Ecto neural progenitor cell (in vitro differentiated cells): Measurements from ENCODE around the gene RGS9.
"Not testable (repeated sequence)": the region's sequence is repeated elsewhere in the genome, so short reads cannot be mapped to it uniquely, and the experiment has no call there.

Experiments used
- DNase-seq: peaks from one replicate; pipeline ENCODE4 v3.0.0-alpha.2; 2018; ENCODE audit warnings: low spot score

RGS9 gene

DNA sequence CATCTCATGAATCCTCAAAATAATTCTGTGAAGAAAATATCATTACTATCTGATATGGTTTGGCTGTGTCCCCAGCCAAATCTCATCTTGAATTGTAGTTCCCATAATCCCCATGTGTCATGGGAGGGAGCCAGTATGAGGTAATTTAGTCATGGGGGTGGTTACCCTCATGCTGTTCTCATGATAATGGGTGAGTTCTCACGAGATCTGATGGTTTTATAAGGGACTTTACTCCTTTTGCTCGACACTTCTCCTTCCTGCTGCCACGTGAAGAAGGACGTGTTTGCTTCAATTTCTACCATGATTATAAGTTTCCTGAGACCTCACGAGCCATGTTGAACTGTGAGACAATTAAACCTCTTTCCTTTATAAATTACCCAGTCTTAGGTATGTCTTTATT, 20.7 kb upstream of the RGS9 start:
- not testable (repeated sequence) for DNase-seq

DNA sequence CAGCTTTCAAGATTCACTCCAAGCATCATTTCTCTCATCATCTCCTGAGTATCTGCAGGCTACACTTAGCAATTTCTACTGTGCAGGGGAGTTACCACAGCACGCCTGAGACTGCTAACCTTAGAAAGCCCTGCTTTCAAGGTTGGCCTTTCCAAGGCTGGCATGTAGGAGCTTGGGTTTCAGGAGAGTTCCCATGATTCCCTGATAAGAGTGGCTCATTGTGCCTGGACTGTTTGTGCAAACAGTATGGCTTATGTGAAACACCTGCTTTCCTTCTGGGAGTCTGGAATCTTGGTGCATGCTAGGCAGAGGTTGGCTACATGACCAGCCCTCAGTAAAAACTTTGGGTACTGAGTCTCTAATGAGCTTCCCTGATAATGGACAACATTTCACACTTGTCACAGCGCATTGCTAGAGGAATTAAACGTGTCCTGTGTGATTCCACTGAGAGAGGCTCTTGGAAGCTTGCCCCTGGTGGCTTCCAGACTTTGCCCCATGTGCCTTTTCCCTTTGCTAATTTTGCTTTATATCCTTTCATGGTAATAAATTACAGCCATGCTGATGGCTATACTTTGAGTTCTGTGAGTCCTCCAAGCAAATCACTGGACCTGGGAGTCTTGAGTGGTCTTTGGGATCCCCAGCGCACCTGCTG, 19.7 kb upstream of the RGS9 start:
- no peak for DNase-seq

DNA sequence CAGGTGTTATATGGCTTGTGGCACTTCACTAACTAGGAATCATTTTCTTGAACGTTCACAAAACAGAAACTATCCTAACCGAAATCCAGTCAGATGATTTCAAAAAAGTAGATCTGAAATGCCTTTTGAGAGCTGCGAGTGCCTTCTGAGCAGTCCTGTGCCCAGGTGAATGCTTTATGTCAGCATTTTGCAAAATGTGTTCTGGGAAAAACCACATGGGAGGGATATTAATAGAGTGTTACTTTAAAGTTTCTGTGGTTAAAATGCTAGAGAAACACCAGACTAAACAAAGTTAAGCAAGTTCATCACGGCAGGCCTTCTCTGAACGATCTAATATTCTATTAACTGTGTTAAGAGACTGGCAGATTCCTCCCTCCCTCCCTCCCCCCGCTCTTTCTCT, 15.8 kb upstream of the RGS9 start:
- DNase-seq: no peak

DNA sequence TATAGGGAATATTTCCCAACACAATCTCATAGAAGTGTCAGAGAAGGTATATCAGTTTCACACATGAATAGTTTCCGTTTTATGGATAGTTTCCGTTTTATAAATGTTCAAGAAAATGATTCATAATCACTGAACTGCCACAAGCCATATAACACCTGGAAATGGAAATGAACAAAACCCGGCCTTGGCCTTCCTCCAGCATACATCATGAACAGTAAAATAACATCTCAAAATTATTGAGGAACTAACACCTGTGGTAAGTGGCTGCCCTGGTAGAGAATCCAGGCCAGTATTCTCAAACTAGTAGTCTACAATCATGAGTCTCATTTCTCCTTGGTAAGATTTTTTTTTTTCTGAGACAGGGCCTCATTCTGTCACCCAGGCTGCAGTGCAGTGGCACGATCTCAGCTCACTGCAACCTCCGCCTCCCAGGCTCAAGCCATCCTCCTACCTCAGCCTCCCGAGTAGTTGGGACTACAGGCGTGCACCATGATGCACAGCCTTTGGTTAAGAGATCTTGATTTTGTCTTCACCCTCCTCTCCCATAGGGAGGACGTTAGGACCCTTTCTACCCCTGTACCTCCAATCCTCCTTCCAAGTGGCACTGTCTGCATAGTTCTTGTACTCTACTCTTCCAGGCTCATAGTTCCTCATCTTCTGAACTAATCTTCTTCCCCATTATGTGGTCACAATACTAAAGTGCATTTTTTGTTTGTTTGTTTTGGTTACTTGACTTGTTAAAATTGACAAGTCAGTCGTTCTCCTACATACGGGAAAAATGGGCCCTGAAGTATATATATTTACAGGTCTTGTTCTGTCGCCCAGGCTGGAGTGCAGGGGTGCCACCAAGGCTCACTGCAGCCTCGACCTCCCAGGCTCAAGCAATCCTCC, 15.0 kb upstream of the RGS9 start:
- no peak for DNase-seq

DNA sequence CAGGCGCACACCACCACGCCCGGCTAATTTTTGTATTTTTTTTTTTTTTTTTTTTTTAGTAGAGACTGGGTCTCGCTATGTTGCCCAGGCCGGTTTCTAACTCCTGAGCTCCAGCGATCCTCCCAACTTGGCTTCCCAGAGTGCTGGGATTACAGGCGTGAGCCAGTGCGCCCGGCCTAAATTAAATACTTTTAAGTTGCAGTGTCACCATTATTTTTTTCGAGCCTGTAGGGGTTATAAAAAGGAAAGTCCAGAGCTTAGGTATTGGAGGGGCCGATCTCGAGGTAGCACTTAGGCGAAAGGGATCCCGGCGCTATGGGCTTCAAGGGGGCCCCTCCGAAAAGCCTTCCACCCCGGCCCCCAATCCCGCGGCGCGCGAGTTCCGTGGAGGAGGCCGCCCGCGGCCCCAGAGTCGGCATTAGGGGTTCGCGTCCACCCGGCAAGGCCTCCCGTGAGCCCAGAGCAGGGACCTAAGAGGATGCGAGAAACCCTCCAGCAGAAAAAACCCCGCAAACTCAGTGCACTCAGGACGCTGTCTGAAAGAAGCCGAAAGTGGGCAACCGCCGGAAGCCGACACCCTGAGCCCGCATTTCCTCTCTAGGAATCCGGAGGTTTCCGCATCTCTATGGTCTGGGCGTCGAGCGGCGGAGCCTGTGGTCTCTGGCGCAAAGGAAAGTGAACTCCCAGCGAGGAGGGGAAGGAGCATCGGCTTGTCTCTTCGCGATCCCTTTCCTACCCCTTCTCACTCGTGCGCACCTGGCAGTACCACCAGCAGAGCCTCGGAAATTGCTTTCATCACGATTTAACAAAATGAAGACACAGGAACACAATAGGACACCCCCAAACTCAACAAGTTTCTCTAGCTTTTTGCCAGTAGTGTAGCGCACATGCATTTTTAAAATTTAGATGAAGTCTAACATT, 14.1 kb upstream of the RGS9 start:
- DNase-seq: peak; percentile 94

DNA sequence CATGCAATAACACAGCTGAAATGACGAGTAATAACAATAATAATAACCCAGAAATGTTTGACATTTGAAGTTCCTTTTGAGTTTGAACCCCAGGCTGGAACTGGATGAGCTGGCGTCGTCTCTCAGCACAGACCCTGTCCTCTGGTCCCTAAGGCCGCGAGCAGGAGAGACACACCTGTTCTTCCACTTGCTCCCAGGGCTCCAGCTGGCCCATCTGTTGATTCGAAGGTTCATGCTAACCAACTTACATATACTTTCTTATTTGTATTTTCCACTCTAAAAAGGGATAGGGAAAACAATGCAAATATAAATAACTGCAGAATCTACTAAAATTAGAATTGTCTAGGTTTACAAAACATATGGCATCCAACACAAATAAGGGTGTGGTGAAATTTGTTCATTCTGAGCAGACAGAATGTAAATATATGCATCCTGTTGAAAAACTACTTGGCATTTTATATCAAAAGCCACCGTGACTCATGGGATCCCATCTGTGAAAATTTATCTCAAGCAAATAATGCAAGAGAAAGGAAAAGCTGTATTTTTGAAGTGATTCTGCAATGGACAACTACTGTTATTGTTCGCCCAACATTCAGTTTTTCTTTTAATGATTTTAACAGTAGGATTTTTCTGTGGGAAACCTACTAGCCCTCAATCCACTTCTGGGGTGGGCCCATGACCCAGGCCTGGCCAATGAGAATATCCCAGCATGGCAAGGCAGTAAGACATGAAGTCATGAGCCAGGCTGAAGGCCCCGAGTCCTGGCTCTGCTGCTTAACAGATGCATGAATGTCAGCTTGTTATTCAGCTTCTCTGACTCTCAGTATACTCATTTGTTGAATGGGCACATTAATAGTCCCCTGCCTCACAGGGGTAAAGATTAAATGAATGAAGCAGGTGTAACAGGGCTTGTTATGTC, 13.2 kb upstream of the RGS9 start:
- no peak for DNase-seq

DNA sequence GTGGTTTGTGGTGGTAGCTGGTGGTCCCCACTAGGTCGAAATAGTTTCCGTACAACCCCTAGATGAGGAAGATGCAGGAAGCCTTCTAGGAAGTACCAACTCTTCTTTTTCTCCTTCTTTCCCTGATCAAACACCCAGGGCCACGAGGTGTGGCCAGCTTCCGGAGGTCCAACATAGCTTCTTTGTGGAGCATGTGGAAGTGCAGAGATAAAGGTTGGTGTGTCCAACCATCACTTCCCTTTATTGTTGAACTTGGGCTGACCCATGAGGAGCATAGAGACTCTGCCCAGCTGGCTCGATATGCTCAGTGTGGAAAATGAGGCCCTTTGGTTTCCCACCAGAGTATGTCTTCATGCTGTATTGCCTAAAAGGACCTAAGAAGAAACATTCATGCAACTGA, 6.3 kb upstream of the RGS9 start:
- DNase-seq: no peak

DNA sequence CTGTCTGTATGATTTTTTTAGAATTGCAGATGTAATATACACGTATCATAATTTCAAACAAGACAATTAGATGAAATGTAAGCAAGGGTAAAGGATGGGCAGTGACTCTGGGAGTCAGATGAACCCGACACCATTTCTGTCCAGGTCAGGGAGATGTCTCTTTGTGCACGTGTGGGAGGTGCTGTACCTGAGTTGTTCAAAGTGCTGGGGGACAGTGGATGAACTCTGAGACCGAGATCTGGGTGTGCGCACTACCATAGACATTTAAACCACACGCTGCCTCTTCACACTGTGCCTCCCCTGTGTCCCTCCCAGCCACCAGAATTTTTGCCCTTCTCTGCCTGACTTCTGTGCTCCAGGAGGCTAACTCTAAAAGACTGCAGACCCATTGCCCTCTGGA, 5.9 kb upstream of the RGS9 start:
- DNase-seq: no peak

DNA sequence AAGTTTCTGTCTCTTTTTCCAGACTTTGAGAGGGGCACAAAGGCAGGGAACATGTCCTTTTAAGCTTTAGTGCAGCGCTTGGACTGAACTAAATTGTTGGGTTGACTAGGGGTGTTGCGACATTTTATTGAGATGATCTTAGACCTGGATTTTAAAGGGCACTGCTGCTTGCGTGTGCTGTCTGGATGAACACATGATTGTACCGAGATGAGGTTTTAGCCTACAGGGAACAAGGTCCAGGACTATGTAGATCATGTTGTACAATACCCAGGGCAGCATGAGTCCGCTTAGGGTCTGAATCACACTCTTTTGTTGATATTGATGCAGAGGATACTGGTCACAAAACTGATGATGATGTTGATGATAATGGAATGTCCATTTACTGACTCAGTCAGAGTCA, 5.2 kb upstream of the RGS9 start:
- DNase-seq: no peak

DNA sequence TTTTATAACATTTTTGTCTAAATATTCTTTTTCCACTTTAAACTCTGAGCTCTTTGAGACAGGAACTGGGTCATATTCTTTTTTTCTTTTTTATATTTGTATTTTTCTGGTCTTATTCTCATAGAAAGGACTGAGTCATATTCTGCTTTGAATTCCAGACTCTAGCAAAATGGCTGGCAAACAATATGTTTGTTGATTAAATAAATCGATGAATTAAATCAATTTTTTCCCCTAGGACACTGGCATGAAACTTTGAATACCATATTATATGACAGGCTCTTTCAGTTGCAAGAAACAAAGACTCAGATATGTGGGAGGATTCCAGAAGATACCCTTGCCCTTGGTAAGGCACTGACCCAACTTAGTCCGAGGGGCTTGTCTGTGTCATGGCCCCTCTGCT, 3.1 kb upstream of the RGS9 start:
- DNase-seq: no peak

DNA sequence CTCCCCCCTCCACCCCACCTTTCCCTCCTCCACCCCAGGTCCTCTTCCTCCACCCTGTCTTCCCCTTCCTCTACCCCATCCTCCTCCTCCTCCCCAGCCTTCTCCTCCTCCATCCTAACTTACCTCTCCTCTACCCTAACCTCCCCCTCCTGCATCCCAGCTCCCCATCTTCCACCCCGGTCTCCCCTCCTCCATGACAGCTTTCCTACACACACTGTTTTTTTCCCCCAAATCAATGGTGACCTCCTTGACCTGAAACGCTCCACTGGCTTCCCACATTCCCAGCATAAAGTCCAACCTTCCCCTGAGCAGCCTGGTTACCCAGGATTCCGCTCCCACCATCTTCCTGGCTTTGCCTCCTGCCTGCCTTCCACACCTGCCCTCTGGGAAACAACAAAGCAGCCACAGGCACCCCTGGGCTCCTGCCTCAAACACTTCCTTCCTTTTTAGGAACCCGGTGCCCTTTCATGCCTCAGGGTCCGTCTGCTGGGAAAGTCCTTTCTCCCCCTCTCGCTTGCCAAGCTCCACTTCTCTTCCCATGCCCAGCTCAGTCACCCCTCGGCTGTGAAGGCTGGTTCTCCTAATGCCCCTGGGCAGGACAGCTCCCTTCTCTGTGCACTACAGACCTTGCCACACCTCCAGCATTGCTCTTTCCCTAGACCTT, 2.1 kb downstream of the RGS9 start:
- no peak for DNase-seq

DNA sequence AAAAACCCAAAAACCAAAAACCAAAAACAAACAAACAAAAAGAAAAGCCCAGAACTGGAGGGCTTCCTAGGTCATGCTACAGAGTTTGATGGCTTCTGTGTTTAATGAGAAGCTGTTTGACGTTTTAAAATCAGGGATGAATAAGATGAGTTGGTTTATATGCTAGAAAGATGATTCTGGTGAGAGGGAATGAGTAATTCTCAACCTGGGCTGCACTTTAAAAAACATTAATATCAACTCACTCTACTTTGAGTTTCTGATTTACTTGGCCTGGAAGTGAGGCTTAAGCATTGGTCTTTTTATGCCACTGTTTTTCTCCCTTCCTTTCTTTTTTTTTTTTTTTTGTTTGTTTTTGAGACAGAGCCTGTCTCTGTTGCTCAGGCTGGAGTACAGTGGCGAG, 5.1 kb downstream of the RGS9 start:
- DNase-seq: no peak

DNA sequence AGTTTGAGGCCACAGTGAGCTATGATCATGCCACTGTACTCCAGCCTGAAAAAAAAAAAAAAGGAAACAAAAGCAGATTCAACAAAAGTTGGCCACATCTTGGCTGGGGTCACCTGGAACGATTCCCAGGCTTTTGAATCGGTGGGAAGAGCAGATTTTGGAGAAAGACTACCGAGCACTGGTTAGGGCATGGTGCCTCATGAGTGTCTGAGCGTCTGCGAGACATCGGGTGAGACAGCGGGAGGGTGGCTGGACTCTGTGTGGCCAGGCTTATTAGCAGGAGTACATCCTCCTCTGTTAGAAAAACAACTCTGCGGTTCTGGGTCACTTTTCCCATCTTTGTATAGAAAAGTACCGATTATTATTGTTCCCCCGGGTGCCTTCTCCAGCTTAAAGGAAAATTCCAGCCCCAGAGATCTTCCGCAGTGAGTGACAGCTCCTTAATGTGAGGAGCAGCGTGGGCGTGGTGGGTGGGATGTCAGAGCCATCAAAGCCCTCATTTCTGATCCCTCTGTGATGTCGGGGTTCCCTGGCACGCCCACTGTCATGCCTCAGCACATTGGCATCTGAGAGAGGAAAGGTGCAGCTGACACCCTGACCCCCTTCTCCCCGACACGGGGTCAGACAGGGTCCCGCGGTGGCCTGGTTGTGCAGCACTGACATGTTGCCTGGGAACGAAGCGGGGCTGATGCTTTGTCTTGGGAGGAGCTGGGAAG, 6.9 kb downstream of the RGS9 start:
- DNase-seq: peak; percentile 57

DNA sequence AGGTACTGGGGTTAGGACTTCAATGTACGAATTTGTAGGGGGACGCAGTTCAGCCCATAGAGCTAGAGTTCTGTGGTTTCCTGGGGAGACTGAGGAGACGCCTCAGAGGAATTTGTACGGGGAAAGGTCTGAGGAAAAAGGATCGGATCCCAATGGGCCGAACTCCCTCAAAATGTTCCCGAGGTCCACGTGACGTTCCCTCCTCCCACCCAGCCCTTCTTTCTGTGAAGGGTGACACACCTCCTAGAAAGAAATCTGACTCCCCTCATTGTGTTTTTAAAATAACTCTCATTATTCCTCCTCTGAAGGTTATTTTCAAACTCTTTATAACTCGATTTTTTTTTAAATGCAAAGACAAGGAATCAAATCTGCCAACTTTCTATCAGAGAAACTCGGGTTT, 8.6 kb downstream of the RGS9 start:
- DNase-seq: no peak

DNA sequence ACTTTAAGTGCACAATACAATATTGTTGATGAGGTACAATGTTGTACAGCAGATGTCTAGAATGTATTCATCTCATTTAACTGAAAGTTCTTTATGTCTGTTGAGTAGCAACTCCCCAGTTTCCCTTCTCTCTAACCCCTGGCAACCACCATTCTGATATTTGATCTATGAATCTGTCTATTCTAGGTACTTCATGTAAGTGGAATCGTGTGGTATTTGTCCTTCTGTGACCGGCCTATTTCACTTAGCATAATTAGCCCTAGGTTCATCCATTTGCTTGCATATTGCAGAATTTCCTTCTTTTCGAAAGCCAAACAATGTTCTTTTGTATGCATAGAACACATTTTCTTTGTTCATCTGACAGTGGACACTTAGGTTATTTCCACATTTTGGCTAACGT, 10.8 kb downstream of the RGS9 start:
- DNase-seq: no peak

DNA sequence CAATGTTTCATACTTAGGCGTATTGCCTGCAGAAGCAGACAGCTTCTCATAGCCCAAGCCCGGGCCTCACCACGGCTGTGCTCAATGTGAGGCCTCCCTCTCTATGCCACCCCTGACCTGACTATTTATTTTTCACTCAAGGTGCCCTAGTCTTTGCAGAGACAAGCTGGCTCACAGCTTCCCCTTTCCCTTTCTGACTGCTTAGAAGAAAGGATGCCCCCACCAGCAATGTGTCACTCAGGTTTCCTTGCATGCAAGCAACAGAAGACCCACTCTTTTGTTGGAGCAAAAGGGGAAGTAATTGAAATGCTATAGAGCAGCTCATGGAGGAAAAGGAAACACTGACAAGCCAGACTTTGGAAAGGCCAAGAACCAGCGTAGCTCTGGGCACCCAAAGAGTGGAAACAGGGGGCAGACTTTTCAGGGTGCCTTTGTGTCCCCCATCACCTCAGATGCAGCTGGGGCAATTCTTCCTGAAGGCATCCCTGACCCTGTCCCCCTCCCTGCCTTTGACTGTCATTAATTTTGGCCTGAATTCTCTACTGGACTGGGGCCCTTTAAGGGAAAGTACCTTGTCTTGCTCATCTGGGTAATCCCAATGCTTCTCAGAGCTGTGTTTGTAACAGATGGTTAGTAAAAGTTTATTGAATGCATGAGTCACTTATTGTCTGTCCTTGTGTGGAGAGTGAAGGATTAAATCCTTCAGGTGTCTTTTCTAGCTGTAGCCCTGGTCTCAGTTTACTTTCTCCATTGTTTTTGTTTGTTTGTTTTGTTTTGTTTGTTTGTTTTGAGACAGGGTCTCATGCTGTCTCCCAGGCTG, 17.8 kb downstream of the RGS9 start:
- DNase-seq: no peak

DNA sequence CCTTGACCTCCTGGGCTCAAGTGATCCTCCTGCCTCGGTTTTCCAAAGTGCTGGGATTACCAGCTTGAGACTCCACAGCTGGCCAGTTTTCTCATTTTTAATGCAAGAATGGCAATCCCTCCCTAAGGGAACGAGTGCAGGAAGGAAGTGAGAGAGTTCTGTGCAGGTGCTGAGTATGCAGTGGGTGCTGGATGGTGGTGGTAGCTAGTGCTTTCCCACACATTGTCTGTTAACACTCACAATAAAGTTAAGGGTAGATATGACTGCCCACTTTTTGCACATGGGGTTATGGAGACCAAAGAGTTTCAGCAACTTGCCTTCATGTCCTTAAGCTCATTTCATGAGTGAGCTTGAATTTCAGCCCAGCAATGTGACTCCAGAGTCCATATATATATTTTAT, 18.5 kb downstream of the RGS9 start:
- no peak for DNase-seq

DNA sequence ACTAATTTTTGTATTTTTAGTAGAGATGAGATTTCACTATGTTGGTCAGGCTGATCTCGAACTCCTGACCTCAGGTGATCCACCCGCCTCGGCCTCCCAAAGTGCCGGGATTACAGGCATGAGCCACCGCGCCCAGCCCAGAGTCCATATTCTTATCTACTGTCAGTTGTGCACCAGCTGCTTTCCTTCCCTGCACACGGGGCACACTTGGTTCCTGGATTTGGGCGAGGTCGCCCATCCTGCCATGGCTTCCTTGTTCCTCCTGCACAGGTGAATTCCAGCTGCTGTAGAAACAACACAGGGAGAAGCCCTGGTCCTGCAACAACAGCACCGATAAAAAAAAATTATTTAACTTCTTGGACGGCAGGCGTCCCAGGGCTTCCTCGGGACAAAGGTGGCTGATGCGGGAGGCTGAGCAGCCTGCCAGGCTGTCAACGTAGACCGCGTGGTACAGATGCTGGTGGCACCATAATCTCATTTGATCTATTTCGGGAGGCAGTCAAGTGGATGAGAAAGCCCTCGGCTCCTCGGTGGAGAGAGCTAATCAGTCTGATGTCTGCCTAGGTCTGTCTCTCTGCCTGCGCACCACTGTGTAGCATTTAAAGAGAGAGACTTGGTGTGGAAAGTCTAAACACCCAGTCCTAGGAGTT, 19.1 kb downstream of the RGS9 start:
- no peak for DNase-seq
